Tibial nerve (tissue), 3 donors: ENCODE measurements around the gene CNOT2.

Experiments
- POLR2A ChIP-seq, 2 donors: fragments of 450-650 bp; IDR thresholded peaks; one replicate each; pipeline ENCODE4 v1.6.1; 2017; ENCODE audit warnings: antibody characterized with exemption in 2 of 2, mild to moderate bottlenecking in 2 of 2, moderate library complexity in 2 of 2
- TF ChIP-seq, protein P1 (sequence below), 5 experiments: fragments of 200-600 bp in 3 of 5; fragments of 450-650 bp in 2 of 5; sonication (generic) in 3 of 5; IDR thresholded peaks; one replicate each; pipeline ENCODE4 v1.5.1; 2016 to 2019; ENCODE audit warnings: antibody characterized with exemption in 5 of 5, mild to moderate bottlenecking in 3 of 5, moderate library complexity in 2 of 5

DNA sequence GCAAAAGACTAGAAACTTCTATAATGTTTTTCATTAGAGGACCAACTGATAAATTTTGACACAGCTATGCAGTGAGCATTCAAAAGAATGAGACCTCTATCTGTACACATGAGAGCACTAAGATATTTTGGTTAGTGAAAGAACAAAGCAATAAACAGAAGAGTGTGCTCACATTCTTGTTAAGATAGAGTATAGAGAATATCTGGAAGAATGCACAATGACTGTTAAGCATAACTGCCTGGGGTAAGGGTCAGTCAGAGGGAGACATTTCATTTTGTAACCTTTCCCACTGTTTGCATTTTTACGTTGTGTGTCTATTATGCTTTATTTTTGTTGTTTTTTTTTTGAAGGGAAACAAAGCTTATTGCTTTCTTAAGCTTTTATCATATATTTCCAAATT lies 143.5 kb downstream of the CNOT2 start:
- TF ChIP-seq, protein P1, sequence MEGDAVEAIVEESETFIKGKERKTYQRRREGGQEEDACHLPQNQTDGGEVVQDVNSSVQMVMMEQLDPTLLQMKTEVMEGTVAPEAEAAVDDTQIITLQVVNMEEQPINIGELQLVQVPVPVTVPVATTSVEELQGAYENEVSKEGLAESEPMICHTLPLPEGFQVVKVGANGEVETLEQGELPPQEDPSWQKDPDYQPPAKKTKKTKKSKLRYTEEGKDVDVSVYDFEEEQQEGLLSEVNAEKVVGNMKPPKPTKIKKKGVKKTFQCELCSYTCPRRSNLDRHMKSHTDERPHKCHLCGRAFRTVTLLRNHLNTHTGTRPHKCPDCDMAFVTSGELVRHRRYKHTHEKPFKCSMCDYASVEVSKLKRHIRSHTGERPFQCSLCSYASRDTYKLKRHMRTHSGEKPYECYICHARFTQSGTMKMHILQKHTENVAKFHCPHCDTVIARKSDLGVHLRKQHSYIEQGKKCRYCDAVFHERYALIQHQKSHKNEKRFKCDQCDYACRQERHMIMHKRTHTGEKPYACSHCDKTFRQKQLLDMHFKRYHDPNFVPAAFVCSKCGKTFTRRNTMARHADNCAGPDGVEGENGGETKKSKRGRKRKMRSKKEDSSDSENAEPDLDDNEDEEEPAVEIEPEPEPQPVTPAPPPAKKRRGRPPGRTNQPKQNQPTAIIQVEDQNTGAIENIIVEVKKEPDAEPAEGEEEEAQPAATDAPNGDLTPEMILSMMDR (IDR thresholded peaks at IDR 0.05), result no peak
- no peak for TF ChIP-seq POLR2A (IDR thresholded peaks at IDR 0.05)
